HG02642 (cell line): ENCODE data around the gene ABHD10.

Experiments used
- ATAC-seq: cut with Tn5 transposase; IDR thresholded peaks from one replicate; pipeline ENCODE4 v1.9.1; 2021; ENCODE audit warnings: mild to moderate bottlenecking; ENCODE audit not compliant: unreplicated experiment, poor library complexity

Gene ABHD10

DNA sequence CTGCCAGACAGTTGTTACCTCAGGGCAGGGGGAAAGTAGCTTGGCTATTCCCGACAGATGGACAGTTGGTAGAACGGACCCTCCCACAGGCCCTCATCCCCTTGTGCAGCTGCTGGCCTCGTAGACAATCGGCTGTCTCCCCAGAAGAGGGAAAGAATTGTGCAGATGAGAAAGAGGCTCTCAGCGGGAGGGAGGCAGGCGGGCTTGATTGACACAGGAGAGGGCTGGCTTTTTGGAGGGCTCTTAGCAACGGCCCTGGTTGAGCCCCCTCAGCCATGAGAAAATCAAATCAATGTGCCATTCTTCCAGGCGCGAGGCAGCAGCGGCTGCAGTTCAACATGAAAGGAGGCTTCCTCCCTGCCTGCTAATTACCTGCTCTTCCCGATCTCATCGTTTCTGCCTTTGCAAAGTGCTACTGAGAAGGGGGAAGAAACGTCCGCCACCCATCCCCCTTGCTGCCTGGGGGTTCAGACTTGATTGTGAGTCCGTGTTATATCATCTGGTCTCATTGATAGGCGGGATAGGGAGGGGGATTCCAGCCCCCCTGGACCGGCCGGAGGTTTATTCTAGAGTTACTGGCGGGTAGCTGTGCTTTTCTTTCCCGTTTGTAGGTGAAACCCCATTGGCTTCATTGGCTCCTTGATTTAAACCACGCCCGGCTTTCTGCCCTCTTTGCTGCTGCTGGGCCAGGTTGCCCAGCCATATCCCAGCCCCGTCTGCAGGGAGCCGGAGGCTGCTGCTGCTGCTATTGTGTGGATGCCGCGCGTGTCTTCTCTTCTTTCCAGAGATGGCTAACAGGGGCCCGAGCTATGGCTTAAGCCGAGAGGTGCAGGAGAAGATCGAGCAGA, 20.0 kb downstream of the ABHD10 start, which contains the start of gene TAGLN3:
TAGLN3 (plus strand) TSS at position 287 of the 848 bp plus-strand sequence; CDS start at position 788, 501 bp downstream.
- peak; percentile 57 for ATAC-seq

DNA sequence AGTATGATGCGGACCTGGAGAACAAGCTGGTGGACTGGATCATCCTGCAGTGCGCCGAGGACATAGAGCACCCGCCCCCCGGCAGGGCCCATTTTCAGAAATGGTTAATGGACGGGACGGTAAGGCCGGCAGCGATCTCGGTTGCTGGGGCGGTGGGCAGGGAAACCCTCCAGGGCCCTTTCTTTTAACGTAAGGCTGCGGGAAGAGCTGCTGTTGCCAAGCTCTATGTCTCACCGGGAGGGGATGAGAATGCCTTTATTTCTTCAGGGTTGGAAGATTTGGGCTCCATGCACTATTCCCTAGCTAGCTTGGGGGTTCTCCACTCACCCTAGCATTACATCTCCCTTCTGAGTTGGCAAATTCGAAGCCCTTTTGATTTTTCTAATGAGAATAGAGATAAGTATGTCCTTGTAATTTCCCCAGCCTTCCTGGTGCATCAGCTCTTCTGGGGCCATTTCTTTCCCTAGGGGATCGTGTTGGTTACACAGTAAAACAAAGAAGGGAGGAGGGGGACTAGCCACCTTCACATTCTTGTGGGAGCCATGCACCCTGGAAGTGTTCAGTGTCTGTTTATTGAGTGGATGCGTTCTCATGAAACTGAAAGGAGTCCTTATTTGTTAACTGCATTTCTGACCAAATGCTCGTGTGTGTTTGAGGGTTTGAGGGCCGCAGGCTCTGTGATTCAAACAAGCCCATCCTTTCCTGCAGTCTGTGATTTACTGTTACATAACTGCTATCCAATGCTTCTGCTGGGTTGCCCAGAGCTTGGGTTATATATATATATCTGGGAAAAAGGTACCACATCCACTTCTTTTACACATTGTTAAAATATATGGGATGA, 20.9 kb downstream of the ABHD10 start:
- no peak for ATAC-seq

DNA sequence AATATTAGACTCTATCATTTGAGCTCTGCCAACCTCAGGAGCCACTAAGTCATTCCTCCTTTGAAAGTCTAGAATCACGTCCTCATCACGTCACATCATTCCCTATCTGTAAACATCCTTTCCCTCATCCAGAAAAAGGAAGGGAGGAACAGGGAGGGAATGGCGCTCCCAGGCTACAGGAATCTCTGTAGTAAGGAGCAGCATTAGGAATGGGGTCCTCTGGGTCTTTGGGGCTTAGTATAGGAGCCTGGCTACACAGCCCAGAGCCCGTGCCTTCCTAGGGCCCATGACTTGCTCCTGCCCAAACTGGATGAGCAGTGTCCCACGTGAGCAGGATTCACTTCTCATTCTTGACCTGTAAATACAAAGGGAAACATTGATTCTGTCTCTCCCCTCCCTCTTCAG, 21.5 kb downstream of the ABHD10 start:
- ATAC-seq: no peak

DNA sequence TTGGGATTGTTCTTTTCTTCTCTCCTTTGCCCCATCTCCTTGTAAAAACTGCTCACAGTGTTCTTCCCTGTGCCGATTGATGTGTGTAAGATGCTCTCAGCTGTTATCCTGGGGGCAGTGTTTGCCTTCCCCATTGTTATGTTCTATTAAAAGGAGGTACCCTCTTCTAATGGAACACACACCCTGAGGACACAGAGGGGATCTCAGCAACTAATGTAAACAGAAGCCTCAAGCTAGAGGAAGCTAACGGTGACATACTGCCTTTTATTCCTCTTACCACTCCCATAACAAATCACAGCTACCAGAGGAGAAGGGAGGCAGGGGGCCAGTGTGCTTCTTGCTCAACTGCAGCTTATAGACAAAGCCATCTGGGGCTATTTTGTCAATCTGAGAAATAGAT, 22.1 kb downstream of the ABHD10 start:
- no peak for ATAC-seq

DNA sequence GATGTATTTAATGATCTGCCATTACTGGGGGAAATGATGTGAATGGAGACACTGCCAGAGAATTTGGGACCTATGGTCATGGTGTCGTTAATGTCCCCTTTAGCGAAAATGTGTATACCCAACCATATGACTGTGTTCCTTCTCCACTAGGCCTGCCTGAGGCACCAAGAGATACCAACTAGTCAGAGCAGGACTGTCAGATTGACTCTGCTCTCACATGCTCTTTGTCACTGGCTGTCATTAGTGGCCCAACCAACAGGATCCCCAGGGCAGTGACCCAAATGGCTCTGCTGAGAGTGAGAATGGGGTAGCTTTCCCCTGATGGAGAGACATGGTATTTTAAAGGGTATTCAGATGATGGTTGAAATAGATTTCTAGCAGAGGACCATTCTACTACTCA, 22.7 kb downstream of the ABHD10 start:
- ATAC-seq: no peak

DNA sequence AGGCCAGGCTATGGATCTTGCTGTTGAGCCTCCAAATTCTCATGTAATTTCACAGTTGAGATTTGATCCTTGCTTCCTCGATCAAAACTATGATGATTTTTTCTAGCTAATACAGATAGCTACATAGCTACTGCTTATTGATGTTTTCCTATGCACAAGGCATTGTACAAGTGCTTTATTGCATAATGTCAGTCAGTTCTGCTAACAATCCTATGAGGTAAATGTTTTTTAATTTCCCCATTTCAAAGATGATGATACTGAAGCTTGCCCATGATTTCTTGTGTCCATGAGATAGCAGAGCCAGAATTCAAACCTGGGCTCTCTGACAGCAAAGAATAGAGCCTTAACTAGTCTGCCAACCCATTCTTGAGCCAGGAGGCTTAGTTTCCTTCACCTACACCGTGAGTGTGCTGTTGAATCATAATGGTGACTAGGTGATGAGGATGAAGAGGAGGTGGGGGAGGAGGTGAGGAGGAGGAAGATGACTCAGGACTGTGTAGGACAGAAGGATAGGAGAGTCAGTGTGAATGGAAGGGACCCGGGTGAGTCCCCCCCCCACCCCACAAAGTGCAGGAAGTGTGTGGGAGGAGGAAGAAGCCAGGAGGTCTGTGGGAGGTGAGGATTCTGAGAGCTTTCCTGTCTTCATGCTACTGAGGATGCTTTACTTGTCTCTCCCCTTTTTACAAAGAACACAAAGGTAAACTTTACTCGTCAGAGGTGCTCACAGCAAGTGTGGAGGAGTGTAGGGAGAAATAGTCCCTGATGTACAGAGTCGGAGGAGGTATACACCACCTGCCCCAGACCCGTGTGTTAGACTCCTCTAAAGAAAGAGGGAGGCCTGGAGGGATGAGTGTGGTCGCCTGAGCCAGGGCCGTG, 23.5 kb downstream of the ABHD10 start:
- ATAC-seq: no peak

DNA sequence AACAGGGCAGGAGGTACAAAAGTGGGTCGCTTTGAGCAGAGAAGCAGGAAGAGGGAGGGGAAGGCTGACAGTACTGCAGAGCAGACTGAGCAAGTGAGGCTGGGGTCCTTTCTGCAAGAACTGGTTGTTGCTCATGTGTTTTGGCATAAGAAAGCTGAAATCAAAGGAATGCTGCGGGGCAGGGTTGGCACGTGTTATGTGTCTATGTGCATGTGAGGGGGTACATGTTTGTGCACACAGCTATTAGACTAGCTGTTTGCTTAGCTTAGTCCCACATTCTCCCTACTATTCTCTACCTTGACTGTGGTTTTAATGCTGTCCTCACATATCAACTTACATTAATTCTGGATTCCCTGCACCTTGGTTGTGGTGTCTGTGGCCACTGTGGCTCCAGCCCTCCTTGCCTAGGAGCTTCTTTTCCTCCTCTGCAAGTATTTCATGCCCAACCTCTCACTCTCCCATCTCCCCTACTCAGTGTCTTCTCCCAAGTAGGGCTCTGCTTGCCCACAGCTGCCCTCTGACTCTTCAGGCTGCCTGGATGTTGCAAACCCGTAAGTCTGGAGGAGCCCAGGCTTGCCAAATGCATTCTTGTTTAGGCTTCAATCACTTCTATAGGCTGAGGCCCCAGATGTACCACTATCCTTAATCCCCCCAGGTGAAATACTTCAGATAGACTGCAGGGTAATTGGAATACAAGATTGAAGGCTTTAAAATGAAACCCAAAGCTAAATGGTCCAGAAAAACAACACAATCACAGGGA, 24.7 kb downstream of the ABHD10 start:
- no peak for ATAC-seq

DNA sequence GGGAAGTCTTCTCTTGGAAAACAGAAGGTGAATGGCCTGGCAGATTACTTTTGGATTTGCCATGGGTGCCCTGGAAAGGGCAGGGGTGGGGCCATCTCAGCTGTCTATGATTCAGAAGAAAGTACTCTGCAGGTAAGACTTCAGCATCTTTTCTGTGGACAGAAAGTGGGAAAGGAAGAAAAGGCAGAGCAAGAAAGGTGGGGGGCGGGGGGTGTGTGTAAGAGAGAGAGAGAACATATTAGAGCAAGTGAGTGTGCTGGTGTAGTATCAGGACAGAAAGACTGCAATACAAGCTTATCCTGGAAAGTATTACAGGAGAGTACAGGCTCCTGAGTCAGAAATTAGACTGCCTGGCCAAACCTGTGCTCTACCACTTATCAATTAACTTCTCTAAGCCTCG, 25.4 kb downstream of the ABHD10 start:
- ATAC-seq: no peak

DNA sequence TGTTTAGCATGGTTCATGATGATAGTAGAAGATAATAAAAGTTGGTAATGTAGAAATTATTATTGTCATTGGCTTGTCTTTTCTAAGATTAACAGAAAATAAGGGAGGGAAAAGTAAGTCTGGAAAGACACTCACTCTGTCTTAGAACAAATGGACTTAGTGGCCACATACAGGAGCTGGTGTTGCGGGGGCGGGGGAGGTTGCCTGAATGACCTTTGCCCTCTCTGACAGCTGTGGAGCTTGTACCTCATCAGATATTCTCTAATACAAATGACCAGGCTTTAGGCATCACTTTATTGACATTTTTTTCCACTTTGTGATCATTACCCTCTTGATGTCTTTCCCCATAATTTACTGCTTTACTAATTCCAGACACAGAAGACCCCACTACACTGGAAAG, 25.8 kb downstream of the ABHD10 start:
- no peak for ATAC-seq

DNA sequence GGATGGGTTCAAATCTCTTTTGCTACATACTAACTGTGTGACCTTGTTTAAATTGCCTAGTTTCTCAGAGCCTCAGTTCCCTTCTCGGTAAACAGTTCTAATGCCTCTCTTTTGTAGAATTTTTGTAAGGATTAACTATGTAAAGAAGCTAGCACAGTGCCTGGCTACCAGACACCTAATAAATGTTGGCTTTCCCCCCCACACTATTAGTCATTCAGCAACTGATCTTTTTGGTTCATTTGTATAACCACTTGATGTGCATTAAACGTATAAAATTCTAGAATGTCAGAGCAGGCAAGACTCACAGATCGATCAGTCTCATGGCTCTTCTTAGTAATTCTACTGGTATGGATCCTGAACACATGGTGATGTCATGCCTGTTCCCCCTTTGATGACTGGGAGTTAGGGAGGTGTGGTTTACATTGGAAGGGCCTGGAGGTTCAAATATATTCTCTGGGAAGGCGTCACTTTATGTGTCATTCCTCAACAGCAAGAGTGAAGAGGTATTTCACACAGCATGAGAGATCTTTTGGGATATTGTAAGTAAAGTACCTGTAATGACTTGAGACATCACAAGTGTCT, 26.4 kb downstream of the ABHD10 start:
- no peak for ATAC-seq

DNA sequence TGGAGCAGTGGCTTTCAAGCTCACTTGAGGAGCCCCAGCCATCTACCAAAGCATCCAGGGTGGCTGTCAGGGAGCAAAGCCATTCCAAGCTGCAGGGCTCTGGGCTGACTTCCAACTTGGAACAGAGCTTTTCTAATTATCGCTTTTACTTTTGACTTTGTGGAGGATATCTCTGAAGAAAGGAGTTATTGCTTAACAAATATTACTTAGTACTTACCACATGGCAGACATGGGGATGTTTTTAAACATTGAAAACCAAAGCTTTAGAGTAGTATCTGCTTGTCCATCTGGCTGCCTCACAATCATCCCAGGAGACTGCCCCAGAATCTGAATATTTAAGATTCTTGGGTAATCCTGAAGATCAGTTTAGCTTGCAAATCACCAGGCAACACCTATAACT, 28.8 kb downstream of the ABHD10 start:
- ATAC-seq: no peak

DNA sequence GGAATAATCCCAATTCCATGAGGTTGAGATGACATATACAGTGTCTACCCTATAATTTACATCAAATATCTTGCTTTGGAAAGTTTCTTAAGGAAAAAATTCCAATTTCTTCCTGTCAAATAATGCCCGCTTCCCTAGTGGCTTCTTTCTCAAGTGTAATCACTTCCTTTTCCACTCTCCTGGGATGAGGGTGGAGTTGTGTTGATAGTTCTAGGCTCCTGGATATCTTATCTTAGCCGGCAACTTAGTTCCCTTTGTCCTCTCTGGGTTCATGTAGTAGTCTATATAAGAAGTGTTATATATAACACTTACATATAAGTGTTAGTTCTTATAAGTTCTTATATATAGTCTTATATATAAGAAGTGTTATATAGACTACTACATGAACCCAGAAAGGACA, 30.8 kb downstream of the ABHD10 start:
- ATAC-seq: no peak

DNA sequence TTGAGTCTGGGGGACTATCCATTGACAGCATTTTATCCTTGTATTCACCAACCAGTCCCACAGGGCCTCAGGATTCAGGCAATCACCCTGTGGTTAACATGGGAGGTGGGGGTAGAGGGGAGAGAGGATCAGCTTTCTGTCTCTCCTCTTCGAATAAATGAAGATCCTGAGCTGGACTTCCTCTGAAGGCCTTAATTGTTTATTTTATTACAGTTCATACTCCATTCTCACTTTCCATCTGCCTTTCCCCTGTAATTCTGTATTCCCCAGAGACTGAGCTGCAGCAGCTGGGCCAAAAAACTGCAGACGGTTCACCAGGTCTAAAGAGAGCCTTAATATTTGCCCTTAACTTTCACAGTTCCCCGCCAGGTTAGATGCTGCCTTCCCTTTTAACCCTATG, 31.8 kb downstream of the ABHD10 start:
- no peak for ATAC-seq

DNA sequence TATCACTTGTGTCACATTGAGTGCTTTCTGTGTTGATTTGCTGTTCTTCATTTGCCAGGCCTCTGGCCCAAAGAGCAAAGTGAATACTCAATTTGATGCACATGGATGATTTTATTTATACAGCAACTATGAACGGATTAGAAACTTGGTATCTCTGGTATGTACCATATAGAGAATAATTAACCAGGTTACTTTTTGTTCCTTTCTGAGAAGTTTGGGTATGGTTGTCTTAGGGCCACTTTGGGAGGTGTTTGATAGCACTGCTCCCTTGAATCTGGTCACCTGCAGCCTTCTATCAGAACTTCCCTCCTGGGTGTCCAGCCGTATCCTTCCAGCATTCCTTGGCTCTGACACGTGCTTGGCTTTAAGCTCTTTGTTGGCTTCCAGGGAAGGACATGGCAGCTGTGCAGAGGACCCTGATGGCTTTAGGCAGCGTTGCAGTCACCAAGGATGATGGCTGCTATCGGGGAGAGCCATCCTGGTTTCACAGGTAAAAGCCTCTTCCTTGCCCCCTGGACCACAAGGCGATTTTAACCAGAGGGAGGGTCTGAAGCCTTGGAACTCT, 32.6 kb downstream of the ABHD10 start:
- no peak for ATAC-seq

DNA sequence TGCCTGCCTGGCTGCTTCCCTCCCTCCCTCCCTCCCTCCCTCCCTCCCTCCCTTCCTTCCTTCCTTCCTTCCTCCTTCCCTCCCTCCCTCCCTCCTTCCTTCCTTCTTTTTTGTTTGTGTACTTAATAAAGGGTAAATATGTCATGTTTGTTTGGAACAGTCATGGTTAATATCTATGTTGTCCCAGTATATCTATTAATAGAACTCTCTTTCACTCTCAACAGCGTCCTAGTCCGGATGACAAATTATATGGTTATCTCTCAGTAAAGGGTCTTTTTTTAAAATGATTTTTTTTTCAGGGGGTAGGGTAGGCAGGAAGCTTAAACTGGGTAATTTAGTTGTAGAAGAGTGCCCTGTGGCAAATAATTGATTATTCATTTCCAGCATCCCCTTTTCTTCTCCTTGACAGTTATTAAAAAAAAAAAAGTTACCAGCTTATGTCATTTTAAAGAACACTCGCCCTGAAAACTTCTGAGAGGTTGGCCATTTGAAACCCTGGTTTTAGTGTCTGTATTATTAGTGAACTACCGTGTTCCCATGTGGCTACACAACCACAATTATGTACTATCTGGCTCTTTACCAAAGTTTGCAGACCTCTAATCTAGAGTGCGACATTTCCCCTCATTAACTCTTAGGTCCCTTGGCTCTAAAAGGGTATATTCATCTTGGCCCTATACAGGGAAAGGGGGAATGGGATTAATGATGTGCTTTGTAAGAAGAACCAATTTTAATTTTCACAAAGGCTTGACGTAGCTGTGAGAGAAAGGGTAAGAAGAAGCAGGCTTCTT, 33.6 kb downstream of the ABHD10 start:
- no peak for ATAC-seq

DNA sequence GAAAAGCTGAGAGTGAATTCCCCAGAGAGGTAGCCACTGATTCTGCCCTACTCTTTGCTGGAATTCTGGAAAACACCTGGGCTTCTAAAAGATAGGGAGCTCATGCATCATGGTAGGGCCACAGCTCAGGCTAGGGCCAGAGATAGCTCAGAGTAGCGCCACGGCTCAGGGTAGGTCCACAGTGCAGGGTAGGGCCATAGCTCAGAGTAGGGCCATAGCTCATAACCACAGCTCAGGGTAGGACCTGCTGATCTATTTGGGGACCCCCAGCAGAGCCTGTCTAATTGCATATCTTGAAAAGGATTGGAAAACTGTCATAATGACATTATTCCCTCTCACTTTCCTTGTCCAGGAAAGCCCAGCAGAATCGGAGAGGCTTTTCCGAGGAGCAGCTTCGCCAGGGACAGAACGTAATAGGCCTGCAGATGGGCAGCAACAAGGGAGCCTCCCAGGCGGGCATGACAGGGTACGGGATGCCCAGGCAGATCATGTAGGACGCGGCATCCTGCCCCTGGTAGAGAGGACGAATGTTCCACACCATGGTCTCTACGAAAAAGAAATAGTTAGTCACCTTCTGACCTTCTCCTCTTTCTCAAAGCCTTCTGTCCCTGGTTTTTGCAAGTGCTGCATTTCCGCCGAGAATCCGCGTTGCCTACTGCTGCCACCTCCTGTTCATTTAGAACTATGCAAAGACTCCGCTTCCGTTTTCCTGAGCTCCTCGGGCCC, 34.4 kb downstream of the ABHD10 start:
- ATAC-seq: peak; percentile 89

DNA sequence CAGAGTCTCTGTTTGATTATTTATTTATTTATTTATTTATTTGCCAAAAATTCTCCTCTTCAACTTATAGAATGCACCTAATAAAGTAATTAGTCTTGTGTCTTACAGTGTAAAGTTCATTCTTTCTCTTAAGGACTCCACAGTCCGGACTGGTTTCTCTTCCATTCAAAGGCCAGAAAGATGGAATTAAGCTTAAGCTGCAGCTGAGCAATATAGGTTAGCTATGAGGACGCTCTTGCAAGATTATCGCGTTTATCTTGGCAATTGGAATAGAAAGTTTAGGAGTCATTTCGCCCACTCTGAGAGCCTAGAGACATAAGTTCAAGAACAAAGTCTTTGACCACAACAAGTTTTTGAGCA, 34.9 kb downstream of the ABHD10 start:
- peak; percentile 14 for ATAC-seq

DNA sequence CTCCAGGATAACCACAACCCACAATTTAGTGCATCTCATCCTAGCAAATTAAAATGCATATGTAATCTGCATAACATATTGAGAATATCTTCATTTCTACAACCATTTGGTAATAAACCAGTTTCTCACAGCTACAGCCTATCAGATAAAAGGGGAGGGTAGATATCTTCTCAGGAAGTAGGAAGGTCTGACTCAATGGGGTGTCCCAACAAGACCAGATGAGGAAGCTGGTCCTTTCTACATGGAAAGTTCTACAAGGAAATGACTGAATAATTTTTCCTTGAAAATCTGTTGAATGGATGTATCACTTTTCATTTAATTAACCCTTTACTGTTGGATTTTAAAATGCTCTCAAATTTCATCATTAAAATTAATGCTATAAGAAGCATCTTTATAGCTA, 38.3 kb downstream of the ABHD10 start:
- ATAC-seq: no peak
